ENCODE results near the gene ARL6IP5. TPM values are rescaled to one million over a fixed set of nuclear protein-coding genes. Genes with fewer than 3 reads are reported as not detected.

The ARL6IP5 gene
- total and polyA plus RNA-seq, 8 donors: 29.5 to 78.9 (median 41.7) TPM

GRCh38 chr3:69128509-69128908, 43.8 kb downstream of the ARL6IP5 start:
- intact Hi-C loops (cut with DNase I): no loop called here
- H3K4me1 ChIP-seq: no peaks in the 10 kb centered on the region
- FAIRE-seq (no peak), ATAC-seq (no peak), DNase-seq (no peak)
- TF ChIP-seq CTCF (IDR thresholded peaks at IDR 0.05): no peak
- no peaks in the 10 kb centered on the region for H3K27me3 ChIP-seq
- H3K36me3 ChIP-seq: no peaks in the 10 kb centered on the region
- H3K4me3 ChIP-seq: no peak overlapping the region
- H3K27ac ChIP-seq: no peak overlapping the region
- H3K9me3 ChIP-seq: no peaks in the 10 kb centered on the region

GRCh38 chr3:69129531-69129930, 44.8 kb downstream of the ARL6IP5 start:
- no peak overlapping the region for H3K27ac ChIP-seq
- no peak for FAIRE-seq
- WGBS, 2 donors: 14 to 19% methylated on average over 1 of the region's 1 CpG

GRCh38 chr3:69130689-69131088, 46.0 kb downstream of the ARL6IP5 start:
- intact Hi-C loops (cut with DNase I): no loop called here
- Histone ChIP-seq H3K36me3 (no peaks in the 10 kb centered on the region), H3K4me3 (no peak overlapping the region), H3K4me1 (no peaks in the 10 kb centered on the region), H3K9me3 (no peaks in the 10 kb centered on the region), H3K27ac (no peak overlapping the region), H3K27me3 (no peaks in the 10 kb centered on the region)
- no peak for ATAC-seq
- DNase-seq: no peak
- FAIRE-seq: no peak
- TF ChIP-seq CTCF (IDR thresholded peaks at IDR 0.05): no peak

More at GRCh38 chr3:69129531-69129930, 44.8 kb downstream of the ARL6IP5 start:
- TF ChIP-seq CTCF (IDR thresholded peaks at IDR 0.05): no peak
- Histone ChIP-seq H3K36me3 (no peaks in the 10 kb centered on the region), H3K4me1 (no peaks in the 10 kb centered on the region), H3K9me3 (no peaks in the 10 kb centered on the region), H3K4me3 (no peak overlapping the region), H3K27me3 (no peaks in the 10 kb centered on the region)
- intact Hi-C loops (cut with DNase I): no loop called here
- DNase-seq (no peak), ATAC-seq (no peak)

GRCh38 chr3:69137005-69137404, 52.3 kb downstream of the ARL6IP5 start:
- H3K4me3 ChIP-seq: no peak overlapping the region
- no peak for FAIRE-seq
- H3K9me3 ChIP-seq: no peaks in the 10 kb centered on the region
- intact Hi-C loops (cut with DNase I): no loop called here
- no peaks in the 10 kb centered on the region for H3K27me3 ChIP-seq
- no peaks in the 10 kb centered on the region for H3K36me3 ChIP-seq
- no peaks in the 10 kb centered on the region for H3K4me1 ChIP-seq
- no peak overlapping the region for H3K27ac ChIP-seq
- no peak for TF ChIP-seq CTCF (IDR thresholded peaks at IDR 0.05)
- DNase-seq: no peak
- no peak for ATAC-seq

GRCh38 chr3:69137412-69137811, 52.7 kb downstream of the ARL6IP5 start:
- no peak for ATAC-seq
- 93 to 95% methylated on average over 2 of the region's 2 CpGs for WGBS, 2 donors
- DNase-seq: no peak
- FAIRE-seq: no peak
- Histone ChIP-seq H3K36me3 (no peaks in the 10 kb centered on the region), H3K27me3 (no peaks in the 10 kb centered on the region), H3K4me3 (no peak overlapping the region), H3K27ac (no peak overlapping the region), H3K9me3 (no peaks in the 10 kb centered on the region), H3K4me1 (no peaks in the 10 kb centered on the region)
- intact Hi-C loops (cut with DNase I): no loop called here
- TF ChIP-seq CTCF (IDR thresholded peaks at IDR 0.05): no peak
